Kidney epithelial cell (primary cell): Measurements from ENCODE around the gene GIPR. TPM values are rescaled to one million over a fixed set of nuclear protein-coding genes. Genes with fewer than 3 reads are reported as not detected.
"Not testable (repeated sequence)": the region's sequence is repeated elsewhere in the genome, so short reads cannot be mapped to it uniquely, and the experiment has no call there.

Source experiments
- DNase-seq: peaks from one replicate; pipeline ENCODE4 v3.0.0-alpha.2; 2010; ENCODE audit warnings: low read depth
- H3K27me3 ChIP-seq: 2 replicates; pipeline ENCODE4 v1.6.0; 2011; ENCODE audit warnings: low read length; ENCODE audit not compliant: control insufficient read depth, insufficient read depth
- H3K36me3 ChIP-seq: 2 replicates; pipeline ENCODE4 v1.5.1; 2011; ENCODE audit warnings: low read length; ENCODE audit not compliant: control insufficient read depth, insufficient read depth
- H3K4me3 ChIP-seq: 2 replicates; pipeline ENCODE4 v1.5.1; 2011; ENCODE audit warnings: low read depth, mild to moderate bottlenecking, control low read depth, low read length
- CTCF ChIP-seq: IDR thresholded peaks from 2 replicates; pipeline ENCODE4 v1.5.1; 2011; ENCODE audit warnings: mild to moderate bottlenecking, moderate library complexity, low read length, control low read depth, inconsistent platforms; ENCODE audit not compliant: insufficient read depth, poor library complexity, severe bottlenecking
- total RNA-seq: library from RNA; depleted of rRNA; stranded (reverse); fragments of >200 nt; gene quantifications from 2 replicates; pipeline ENCODE4 v1.2.3, GENCODE V29; 2015

The GIPR gene, protein sequence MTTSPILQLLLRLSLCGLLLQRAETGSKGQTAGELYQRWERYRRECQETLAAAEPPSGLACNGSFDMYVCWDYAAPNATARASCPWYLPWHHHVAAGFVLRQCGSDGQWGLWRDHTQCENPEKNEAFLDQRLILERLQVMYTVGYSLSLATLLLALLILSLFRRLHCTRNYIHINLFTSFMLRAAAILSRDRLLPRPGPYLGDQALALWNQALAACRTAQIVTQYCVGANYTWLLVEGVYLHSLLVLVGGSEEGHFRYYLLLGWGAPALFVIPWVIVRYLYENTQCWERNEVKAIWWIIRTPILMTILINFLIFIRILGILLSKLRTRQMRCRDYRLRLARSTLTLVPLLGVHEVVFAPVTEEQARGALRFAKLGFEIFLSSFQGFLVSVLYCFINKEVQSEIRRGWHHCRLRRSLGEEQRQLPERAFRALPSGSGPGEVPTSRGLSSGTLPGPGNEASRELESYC
- total RNA-seq, result 0.46 TPM in 1 of 2 replicates, not detected in the other

DNA sequence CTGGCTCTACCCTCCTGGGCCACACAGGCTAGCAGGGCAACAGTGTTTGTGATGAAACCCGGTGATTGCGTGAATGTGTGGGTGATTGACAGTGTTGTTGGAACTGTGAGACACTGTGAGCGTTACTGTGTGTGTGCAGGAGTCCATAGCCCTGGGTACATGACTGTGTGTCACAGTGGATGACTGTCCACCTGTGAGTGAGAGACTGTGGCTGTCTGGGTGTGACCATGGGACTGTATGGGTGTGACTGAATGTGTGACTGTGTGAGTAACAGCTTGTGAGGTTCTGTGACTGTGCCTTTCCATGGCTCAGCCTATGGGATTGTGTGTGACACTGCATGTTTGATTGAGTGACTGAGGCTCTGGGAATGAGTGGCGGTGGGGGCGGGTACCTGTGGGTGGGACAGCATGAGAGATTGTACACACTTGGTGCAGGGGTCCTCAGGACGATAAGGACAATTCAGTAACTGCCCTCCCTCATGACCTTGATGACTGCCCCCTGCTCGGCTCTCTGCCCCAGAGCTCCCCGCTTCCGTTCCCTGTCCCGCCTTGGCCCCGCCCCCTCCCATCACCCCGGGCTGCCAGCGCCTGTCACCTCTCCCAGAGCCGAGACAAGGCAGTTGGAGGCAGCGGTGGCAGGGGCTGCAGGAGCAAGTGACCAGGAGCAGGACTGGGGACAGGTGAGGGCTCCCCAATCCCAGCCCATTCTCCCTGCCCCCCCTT lies at the start of gene GIPR:
TSS of gene GIPR (plus strand) at position 602 of the 722 bp plus-strand sequence. CDS start 1,300 bp downstream, outside the sequence.
- H3K36me3 ChIP-seq, result no peaks in the 10 kb centered on the region
- TF ChIP-seq CTCF, result no peak
- no peak for DNase-seq
- H3K27me3 ChIP-seq, result peaks cover 20% of the 10 kb centered on the region
- peak within 1 kb of the TSS; percentile 18 for H3K4me3 ChIP-seq

DNA sequence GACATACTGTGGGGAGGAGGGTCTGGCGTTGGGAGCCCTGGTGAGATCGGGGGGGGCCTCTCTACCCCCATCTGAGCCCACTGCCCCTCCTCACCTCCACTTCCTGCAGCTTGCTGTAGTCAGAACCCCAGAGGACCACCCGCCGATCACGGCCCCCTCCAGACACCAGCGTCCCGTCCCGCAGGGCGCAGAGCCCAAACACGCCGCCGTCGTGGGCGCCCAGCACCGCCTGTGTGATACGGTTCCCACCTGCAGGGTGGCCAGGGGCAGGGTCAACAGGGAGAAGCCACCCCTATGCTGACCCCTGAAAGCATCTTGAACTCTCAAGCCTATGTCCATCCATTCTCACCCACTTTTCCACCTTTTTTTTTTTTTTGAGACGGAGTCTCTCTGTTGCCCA lies 46.6 kb upstream of the GIPR start:
- Histone ChIP-seq H3K36me3 (peaks cover 6% of the 10 kb centered on the region), H3K4me3 (no peak overlapping the region), H3K27me3 (no peaks in the 10 kb centered on the region)
- no peak for TF ChIP-seq CTCF
- no peak for DNase-seq

- DNase-seq, result no peak
- peaks cover 3% of the 10 kb centered on the region for H3K36me3 ChIP-seq
- TF ChIP-seq CTCF, result no peak
These were observed 46.0 kb upstream of the GIPR start for GRCh38 chr19:45621976-45622503.

DNA sequence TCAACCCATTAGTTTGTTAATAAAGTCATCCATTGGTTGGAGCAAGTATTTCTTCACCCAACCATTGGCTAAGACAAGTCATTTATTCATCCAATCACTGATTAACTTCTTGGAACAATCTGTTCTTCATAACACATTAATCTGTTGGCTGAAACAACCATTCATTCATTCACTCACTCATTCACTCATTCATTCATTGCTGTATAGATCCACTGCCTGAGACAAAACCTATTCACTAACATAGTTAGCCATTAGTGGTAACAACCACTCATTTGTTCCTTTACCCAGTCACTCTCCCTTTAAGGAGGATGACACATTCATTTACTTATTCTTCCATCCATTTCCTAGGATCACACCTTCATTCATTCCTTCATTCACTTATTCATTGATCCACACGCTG lies 44.0 kb upstream of the GIPR start:
- Histone ChIP-seq H3K4me3 (no peak overlapping the region), H3K36me3 (peaks cover 2% of the 10 kb centered on the region), H3K27me3 (no peaks in the 10 kb centered on the region)
- DNase-seq, result no peak
- TF ChIP-seq CTCF, result no peak

More at GRCh38 chr19:45621976-45622503, 46.0 kb upstream of the GIPR start:
- Histone ChIP-seq H3K4me3 (no peak overlapping the region), H3K27me3 (no peaks in the 10 kb centered on the region)

- H3K36me3 ChIP-seq, H3K4me3 ChIP-seq, DNase-seq, H3K27me3 ChIP-seq: not testable (repeated sequence)
These were observed 39.8 kb upstream of the GIPR start for GRCh38 chr19:45628219-45628618.

DNA sequence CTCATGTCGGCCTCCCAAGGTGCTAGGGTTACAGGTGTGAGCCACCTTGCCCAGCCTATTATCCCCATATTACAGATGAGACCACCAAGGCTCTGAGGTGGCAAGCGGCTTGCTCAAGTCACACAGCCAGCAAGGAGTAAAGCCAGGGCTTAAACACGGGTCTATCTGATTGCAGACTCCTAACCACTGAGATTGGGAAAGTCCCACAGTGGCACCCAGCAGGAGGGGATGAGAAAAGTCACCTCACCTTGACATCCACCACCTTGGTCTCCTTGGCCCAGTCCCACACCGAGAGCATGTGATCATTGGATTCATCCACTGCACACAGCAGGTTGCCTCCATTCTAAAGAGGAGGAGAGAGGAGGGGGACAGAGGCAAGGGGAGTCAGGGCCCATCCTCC lies 38.3 kb upstream of the GIPR start:
- DNase-seq, result no peak
- H3K36me3 ChIP-seq, result peaks cover under 1% of the 10 kb centered on the region
- no peak for TF ChIP-seq CTCF

More for the DNA sequence above, 38.3 kb upstream of the GIPR start:
- Histone ChIP-seq H3K27me3 (no peaks in the 10 kb centered on the region), H3K4me3 (no peak overlapping the region)
